Pancreas (tissue), 10 donors: ENCODE data around the gene ADAT2. TPM values are rescaled to one million over a fixed set of nuclear protein-coding genes. Genes with fewer than 3 reads are reported as not detected.

Experiments used
- ATAC-seq, 4 donors: fragments of 200-7000 bp; cut with Tn5 transposase; one replicate each; pipeline versions ENCODE4 v1.8.0 to v1.9.1; 2020; ENCODE audit warnings: mild to moderate bottlenecking in 4 of 4, moderate library complexity in 4 of 4
- DNase-seq, 6 donors: peaks; one replicate each; pipeline ENCODE4 v3.0.0-alpha.2; 2020
- FAIRE-seq: peaks from 2 replicates; lab custom pipeline; 2012; peaks lifted over from hg19 to GRCh38; lab: Jason Lieb, UNC
- H3K27ac ChIP-seq, 4 donors: fragments of 200-600 bp; sonication (generic); 1 replicate in 3 of 4; 2 replicates in 1 of 4; pipeline versions ENCODE4 v1.5.0 to v1.8.0; 2020
- H3K27me3 ChIP-seq, 4 donors: fragments of 200-600 bp; one replicate each; pipeline ENCODE4 v1.8.0; 2021
- H3K36me3 ChIP-seq, 3 donors: fragments of 200-600 bp; sonication (generic) in 1 of 3; one replicate each; pipeline versions ENCODE4 v1.5.0 to v1.8.0; 2020 to 2021
- H3K4me1 ChIP-seq, 3 donors: fragments of 200-600 bp; one replicate each; pipeline ENCODE4 v1.8.0; 2021
- H3K4me3 ChIP-seq, 4 donors: fragments of 200-600 bp; sonication (generic) in 2 of 4; one replicate each; pipeline versions ENCODE4 v1.5.0 to v1.8.0; 2020 to 2021
- H3K9me3 ChIP-seq, 4 donors: fragments of 200-600 bp; one replicate each; pipeline ENCODE4 v1.8.0; 2021
- CTCF ChIP-seq, 4 donors: fragments of 200-600 bp; sonication (generic) in 3 of 4; IDR thresholded peaks; one replicate each; pipeline versions ENCODE4 v1.5.0 to v1.8.0; 2021; ENCODE audit warnings: antibody characterized with exemption in 4 of 4
- WGBS, 2 donors: extraction: QIAGEN DNeasy Blood & Tissue Kit; methylation state at CpG; one replicate each; pipeline ENCODE4 v1.1.7; 2013; 5-methylcytosine and 5-hydroxymethylcytosine counted together
- intact Hi-C, 3 donors: fragments of 100-400 bp; cut with DNase I; formaldehyde crosslinking; loops; one replicate each; pipeline versions ENCODE4 v1.11.1 to v1.14.2; 2022
- polyA plus RNA-seq, 2 donors: library from polyadenylated mRNA; stranded (reverse); fragments of 200-250 nt; gene quantifications; one replicate each; pipeline ENCODE4 v1.2.3, GENCODE V29; 2013
- total RNA-seq, 6 donors: library from RNA; stranded (reverse); fragmentation: NEBNext Ultra II Directional in 4 of 6; extraction: Animal tissue kit (Norgen Biotek cat#: 25700) in 4 of 6; gene quantifications; one replicate each; pipeline versions ENCODE4 v1.2.1 to v1.2.4, GENCODE V29; 2021 to 2023
- donor health status: healthy with polysubstance abuse.
- donor health status: DM: no; HTN: no; CAD: no; lungs with moderate emphysema.
- donor health status: DM: no; HTN: no; CAD: no.
- donor health status: control.
- donor health status: control.
- donor health status: Bipolar disorder and iron deficiency.
- donor health status: DM: yes; HTN: yes; CAD: no.
- donor health status: DM: no; HTN: no; CAD: no.
- donor health status: DM: no; HTN: no; CAD: no.
- donor health status: DM: yes; HTN: yes; CAD: no.

Gene ADAT2
- total and polyA plus RNA-seq, 8 donors, result 1.9 to 12.1 (median 3.7) TPM

GRCh38 chr6:143410859-143411270 is 39.6 kb downstream of the ADAT2 start:
- TF ChIP-seq CTCF (IDR thresholded peaks at IDR 0.05), result no peak
- intact Hi-C loops, result no loop called here
- DNase-seq (no peak), FAIRE-seq (no peak), ATAC-seq (peak in 1 of 4 donors; percentile 42)
- WGBS, 2 donors, result 13 to 17% methylated on average over 1 of the region's 1 CpG
- H3K4me1 ChIP-seq, result no peaks in the 10 kb centered on the region
- H3K27ac ChIP-seq, result no peak overlapping the region
- H3K4me3 ChIP-seq, result no peak overlapping the region
- H3K36me3 ChIP-seq, result no peaks in the 10 kb centered on the region
- H3K9me3 ChIP-seq, result no peaks in the 10 kb centered on the region
- H3K27me3 ChIP-seq, result no peaks in the 10 kb centered on the region

- Histone ChIP-seq H3K4me1 (no peaks in the 10 kb centered on the region), H3K27me3 (no peaks in the 10 kb centered on the region), H3K9me3 (no peaks in the 10 kb centered on the region), H3K36me3 (no peaks in the 10 kb centered on the region), H3K27ac (no peak overlapping the region), H3K4me3 (no peak overlapping the region)
- intact Hi-C loops, result no loop called here
- no peak for FAIRE-seq
- DNase-seq, result no peak
- ATAC-seq, result no peak
- TF ChIP-seq CTCF (IDR thresholded peaks at IDR 0.05), result no peak
These were observed 41.7 kb downstream of the ADAT2 start for GRCh38 chr6:143408787-143409162.

- H3K4me1 ChIP-seq, result no peaks in the 10 kb centered on the region
- no peak for TF ChIP-seq CTCF (IDR thresholded peaks at IDR 0.05)
- ATAC-seq (no peak), DNase-seq (no peak), FAIRE-seq (no peak)
- no peaks in the 10 kb centered on the region for H3K27me3 ChIP-seq
- intact Hi-C loops, result no loop called here
- no peak overlapping the region for H3K4me3 ChIP-seq
- H3K27ac ChIP-seq, result no peak overlapping the region
- H3K9me3 ChIP-seq, result no peaks in the 10 kb centered on the region
- no peaks in the 10 kb centered on the region for H3K36me3 ChIP-seq
These were observed 42.2 kb downstream of the ADAT2 start for GRCh38 chr6:143408151-143408786.

GRCh38 chr6:143406673-143407072 is 43.8 kb downstream of the ADAT2 start:
- DNase-seq (no peak), FAIRE-seq (no peak), ATAC-seq (no peak)
- Histone ChIP-seq H3K4me3 (no peak overlapping the region), H3K36me3 (no peaks in the 10 kb centered on the region), H3K27ac (no peak overlapping the region), H3K4me1 (no peaks in the 10 kb centered on the region), H3K27me3 (no peaks in the 10 kb centered on the region), H3K9me3 (no peaks in the 10 kb centered on the region)
- 74 to 85% methylated on average over 3 of the region's 3 CpGs for WGBS, 2 donors
- intact Hi-C loops, result no loop called here
- TF ChIP-seq CTCF (IDR thresholded peaks at IDR 0.05), result no peak

- intact Hi-C loops, result no loop called here
- FAIRE-seq (no peak), DNase-seq (no peak), ATAC-seq (no peak)
- WGBS, 2 donors, result 60 to 61% methylated on average over 9 of the region's 9 CpGs
- Histone ChIP-seq H3K4me1 (no peaks in the 10 kb centered on the region), H3K4me3 (no peak overlapping the region), H3K27ac (no peak overlapping the region), H3K27me3 (no peaks in the 10 kb centered on the region), H3K9me3 (no peaks in the 10 kb centered on the region), H3K36me3 (no peaks in the 10 kb centered on the region)
- no peak for TF ChIP-seq CTCF (IDR thresholded peaks at IDR 0.05)
These were observed 44.9 kb downstream of the ADAT2 start for GRCh38 chr6:143405373-143406154.
